HL-60 (cell line): ENCODE results near the gene RAD9A.

Experiments used
- CTCF ChIP-seq: IDR thresholded peaks from one replicate; pipeline ENCODE4 v1.5.1; 2011; ENCODE audit warnings: low read length, control low read depth, inconsistent platforms; ENCODE audit not compliant: insufficient read depth
- POLR2AphosphoS5 ChIP-seq: IDR thresholded peaks from 2 replicates; pipeline ENCODE4 v1.6.1; 2012; ENCODE audit warnings: low read depth
- TF ChIP-seq, protein P1 (sequence below): IDR thresholded peaks from 2 replicates; pipeline ENCODE4 v1.6.1; 2012; ENCODE audit warnings: low read depth; ENCODE audit not compliant: insufficient replicate concordance

DNA sequence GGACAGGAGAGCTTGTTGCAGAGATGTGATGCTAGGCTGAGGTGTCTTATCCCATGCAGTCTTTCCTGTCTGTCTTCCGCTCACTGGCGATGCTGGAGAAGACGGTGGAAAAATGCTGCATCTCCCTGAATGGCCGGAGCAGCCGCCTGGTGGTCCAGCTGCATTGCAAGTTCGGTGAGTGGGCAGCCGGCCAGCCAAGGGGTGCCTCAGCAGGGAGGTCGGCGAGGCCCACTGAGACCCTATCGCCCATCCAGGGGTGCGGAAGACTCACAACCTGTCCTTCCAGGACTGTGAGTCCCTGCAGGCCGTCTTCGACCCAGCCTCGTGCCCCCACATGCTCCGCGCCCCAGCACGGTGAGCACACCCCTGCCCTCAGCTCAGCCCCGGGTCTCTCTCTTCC lies 1.7 kb downstream of the RAD9A start:
- TF ChIP-seq, protein P1, sequence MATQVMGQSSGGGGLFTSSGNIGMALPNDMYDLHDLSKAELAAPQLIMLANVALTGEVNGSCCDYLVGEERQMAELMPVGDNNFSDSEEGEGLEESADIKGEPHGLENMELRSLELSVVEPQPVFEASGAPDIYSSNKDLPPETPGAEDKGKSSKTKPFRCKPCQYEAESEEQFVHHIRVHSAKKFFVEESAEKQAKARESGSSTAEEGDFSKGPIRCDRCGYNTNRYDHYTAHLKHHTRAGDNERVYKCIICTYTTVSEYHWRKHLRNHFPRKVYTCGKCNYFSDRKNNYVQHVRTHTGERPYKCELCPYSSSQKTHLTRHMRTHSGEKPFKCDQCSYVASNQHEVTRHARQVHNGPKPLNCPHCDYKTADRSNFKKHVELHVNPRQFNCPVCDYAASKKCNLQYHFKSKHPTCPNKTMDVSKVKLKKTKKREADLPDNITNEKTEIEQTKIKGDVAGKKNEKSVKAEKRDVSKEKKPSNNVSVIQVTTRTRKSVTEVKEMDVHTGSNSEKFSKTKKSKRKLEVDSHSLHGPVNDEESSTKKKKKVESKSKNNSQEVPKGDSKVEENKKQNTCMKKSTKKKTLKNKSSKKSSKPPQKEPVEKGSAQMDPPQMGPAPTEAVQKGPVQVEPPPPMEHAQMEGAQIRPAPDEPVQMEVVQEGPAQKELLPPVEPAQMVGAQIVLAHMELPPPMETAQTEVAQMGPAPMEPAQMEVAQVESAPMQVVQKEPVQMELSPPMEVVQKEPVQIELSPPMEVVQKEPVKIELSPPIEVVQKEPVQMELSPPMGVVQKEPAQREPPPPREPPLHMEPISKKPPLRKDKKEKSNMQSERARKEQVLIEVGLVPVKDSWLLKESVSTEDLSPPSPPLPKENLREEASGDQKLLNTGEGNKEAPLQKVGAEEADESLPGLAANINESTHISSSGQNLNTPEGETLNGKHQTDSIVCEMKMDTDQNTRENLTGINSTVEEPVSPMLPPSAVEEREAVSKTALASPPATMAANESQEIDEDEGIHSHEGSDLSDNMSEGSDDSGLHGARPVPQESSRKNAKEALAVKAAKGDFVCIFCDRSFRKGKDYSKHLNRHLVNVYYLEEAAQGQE = no peak
- TF ChIP-seq CTCF (no peak), POLR2AphosphoS5 (no peak)
